ENCODE results near the gene DCAF16.

The DCAF16 gene

GRCh38 chr4:17770845-17771244, 39.7 kb downstream of the DCAF16 start:
- no peak for DNase-seq (ENCODE audit: low read depth)
- TF ChIP-seq MAX (IDR thresholded peaks at IDR 0.05; ENCODE audit: low read depth, low read length) = no peak
- no peak for TF ChIP-seq MYC (IDR thresholded peaks at IDR 0.05; ENCODE audit: low read depth, low read length)
- no peak for TF ChIP-seq POLR2A (IDR thresholded peaks at IDR 0.05; ENCODE audit: extremely low read depth, insufficient read length)
- TF ChIP-seq, protein P1, sequence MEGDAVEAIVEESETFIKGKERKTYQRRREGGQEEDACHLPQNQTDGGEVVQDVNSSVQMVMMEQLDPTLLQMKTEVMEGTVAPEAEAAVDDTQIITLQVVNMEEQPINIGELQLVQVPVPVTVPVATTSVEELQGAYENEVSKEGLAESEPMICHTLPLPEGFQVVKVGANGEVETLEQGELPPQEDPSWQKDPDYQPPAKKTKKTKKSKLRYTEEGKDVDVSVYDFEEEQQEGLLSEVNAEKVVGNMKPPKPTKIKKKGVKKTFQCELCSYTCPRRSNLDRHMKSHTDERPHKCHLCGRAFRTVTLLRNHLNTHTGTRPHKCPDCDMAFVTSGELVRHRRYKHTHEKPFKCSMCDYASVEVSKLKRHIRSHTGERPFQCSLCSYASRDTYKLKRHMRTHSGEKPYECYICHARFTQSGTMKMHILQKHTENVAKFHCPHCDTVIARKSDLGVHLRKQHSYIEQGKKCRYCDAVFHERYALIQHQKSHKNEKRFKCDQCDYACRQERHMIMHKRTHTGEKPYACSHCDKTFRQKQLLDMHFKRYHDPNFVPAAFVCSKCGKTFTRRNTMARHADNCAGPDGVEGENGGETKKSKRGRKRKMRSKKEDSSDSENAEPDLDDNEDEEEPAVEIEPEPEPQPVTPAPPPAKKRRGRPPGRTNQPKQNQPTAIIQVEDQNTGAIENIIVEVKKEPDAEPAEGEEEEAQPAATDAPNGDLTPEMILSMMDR (IDR thresholded peaks at IDR 0.05; ENCODE audit: low read depth, low read length) = no peak
- no peak overlapping the region for H3K4me3 ChIP-seq (ENCODE audit: low read depth, low read length)

DNA sequence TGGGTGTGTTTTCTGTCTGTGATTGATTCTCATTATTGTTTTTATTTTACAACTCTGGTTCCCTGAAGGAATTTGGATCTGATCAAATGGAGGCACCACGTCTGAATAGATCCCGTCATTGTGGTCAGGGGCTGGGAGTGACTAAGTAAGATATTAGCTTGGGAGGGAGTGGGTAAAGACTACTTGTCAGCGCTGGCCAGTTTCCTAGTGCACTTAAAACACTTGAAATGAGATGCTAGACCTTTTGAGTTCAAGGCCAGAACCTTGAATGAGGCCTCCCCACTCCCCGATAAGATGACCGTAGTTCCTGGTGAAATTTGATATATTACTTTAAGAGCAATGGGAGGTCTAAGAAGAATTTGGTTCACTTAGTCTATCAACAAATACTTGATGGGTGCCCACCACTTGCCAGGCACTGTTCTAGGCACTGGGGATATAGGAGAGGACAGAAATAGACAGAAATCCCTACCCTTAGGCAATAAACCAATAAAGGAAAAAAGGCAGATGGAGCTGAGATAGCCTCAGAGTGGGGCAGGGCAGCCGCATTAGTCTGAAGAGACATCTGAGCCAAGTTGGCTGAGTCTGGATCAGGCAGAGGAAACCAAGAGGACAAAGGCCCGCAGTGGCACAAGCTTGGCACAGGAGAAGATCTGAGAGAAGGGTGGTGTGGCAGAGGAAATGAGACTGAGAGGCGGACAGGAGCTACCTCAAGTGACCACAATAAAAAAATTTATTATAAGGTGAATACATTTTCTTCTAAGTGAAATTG, 41.0 kb downstream of the DCAF16 start:
- H3K4me3 ChIP-seq (ENCODE audit: low read depth, low read length) = no peak overlapping the region
- no peak for DNase-seq (ENCODE audit: low read depth)
- TF ChIP-seq POLR2A (IDR thresholded peaks at IDR 0.05; ENCODE audit: extremely low read depth, insufficient read length) (no peak), MYC (IDR thresholded peaks at IDR 0.05; ENCODE audit: low read depth, low read length) (no peak), MAX (IDR thresholded peaks at IDR 0.05; ENCODE audit: low read depth, low read length) (no peak)
- TF ChIP-seq, protein P1 (IDR thresholded peaks at IDR 0.05; ENCODE audit: low read depth, low read length) = no peak

DNA sequence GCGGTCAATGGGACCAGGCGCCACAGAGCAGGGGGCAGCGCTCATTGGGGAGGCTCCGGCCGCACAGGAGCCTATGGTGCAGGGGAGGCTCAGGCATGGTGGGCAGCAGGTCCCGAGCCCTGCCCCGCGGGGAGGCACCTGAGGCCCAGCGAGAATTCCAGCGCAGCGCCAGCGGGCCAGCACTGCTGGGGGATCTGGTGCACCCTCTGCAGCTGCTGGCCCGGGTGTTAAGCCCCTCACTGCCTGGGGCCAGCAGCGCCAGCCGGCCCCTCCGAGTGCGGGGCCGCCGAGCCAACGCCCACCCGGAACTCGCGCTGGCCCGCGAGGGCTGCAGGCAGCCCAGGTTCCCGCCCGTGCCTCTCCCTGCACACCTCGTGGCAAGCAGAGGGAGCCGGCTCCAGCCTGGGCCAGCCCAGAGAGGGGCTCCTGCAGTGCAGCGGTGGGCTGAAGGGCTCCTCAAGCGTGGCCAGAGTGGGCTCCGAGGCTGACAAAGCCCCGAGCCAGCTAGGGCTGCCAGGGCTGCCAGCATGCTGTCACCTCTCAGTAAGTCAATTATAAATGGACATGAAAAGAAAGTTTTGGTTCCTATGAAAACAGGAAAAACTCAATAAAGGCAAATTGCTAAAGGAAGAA, 43.6 kb downstream of the DCAF16 start:
- DNase-seq (ENCODE audit: low read depth) = no peak
- no peak overlapping the region for H3K4me3 ChIP-seq (ENCODE audit: low read depth, low read length)
- TF ChIP-seq POLR2A (IDR thresholded peaks at IDR 0.05; ENCODE audit: extremely low read depth, insufficient read length) (no peak), MYC (IDR thresholded peaks at IDR 0.05; ENCODE audit: low read depth, low read length) (no peak), MAX (IDR thresholded peaks at IDR 0.05; ENCODE audit: low read depth, low read length) (no peak)
- TF ChIP-seq, protein P1 (IDR thresholded peaks at IDR 0.05; ENCODE audit: low read depth, low read length) = no peak

DNA sequence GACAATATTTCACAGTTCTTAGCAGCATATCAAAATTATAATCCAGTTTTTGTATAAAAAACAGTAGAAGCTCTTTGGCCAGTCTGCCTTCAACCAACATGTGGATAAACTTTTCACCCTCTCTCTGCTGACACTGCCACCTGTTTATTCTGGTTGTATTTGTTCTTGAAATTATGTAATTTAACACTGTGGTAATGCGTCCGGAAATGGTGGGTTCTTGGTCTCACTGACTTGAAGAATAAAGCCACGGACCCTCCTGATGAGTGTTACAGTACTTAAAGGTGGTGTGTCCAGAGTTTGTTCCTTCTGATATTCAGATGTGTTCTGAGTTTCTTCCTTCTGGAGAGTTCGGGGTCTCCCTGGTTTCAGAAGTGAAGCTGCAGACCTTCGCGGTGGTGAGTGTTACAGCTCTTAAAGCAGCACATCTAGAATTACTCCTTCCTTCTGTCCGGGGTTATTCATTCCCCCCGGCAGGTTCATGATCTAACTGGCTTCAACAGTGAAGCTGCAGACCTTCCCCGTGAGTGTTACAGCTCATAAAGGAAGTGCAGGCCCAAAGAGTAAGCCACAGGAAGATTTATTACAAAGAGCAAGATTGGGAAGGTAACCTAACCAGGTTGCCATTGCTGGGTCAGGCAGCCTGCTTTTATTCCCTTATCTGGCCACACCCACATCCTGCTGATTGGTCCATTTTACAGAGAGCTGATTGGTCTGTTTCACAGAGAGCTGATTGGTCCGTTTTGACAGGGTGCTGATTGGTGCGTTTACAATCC, 44.9 kb downstream of the DCAF16 start:
- TF ChIP-seq, protein P1 (IDR thresholded peaks at IDR 0.05; ENCODE audit: low read depth, low read length) = no peak
- TF ChIP-seq MYC (IDR thresholded peaks at IDR 0.05; ENCODE audit: low read depth, low read length) (no peak), POLR2A (IDR thresholded peaks at IDR 0.05; ENCODE audit: extremely low read depth, insufficient read length) (no peak), MAX (IDR thresholded peaks at IDR 0.05; ENCODE audit: low read depth, low read length) (no peak)
- DNase-seq (ENCODE audit: low read depth) = no peak
- H3K4me3 ChIP-seq (ENCODE audit: low read depth, low read length) = no peak overlapping the region

- no peak overlapping the region for H3K4me3 ChIP-seq (ENCODE audit: low read depth, low read length)
- DNase-seq (ENCODE audit: low read depth) = no peak
- TF ChIP-seq MYC (IDR thresholded peaks at IDR 0.05; ENCODE audit: low read depth, low read length) = no peak
- no peak for TF ChIP-seq MAX (IDR thresholded peaks at IDR 0.05; ENCODE audit: low read depth, low read length)
- TF ChIP-seq POLR2A (IDR thresholded peaks at IDR 0.05; ENCODE audit: extremely low read depth, insufficient read length) = no peak
- TF ChIP-seq, protein P1 (IDR thresholded peaks at IDR 0.05; ENCODE audit: low read depth, low read length) = no peak
These were observed 46.6 kb downstream of the DCAF16 start for GRCh38 chr4:17763931-17764330.
